HepG2 (cell line): Measurements from ENCODE around the gene MRPL10. TPM values are rescaled to one million over a fixed set of nuclear protein-coding genes. Genes with fewer than 3 reads are reported as not detected.

Source experiments
- ATAC-seq: fragments of 200-7000 bp; cut with Tn5 transposase; 3 replicates; pipeline ENCODE4 v1.9.1; 2020; ENCODE audit warnings: mild to moderate bottlenecking, moderate library complexity
- BruUV-seq: library from RNA; stranded (reverse); fragments of 400-500 nt; replicated peaks from 2 replicates; lab custom pipeline; 2021; lab: Mats Ljungman, UMichigan
- CTCF ChIA-PET: fragments of 300-600 bp; formaldehyde crosslinking; extraction: SDS; loops from one replicate; lab custom pipeline; 2021; ENCODE audit warnings: low total read pairs, inconsistent platforms, low intra/inter-chr PET ratio; lab: Yijun Ruan, JAX
- POLR2A ChIA-PET: fragments of 350-600 bp; sonication (Branson Sonifier 250); formaldehyde crosslinking; loops from one replicate; lab custom pipeline; 2020; ENCODE audit warnings: antibody characterized with exemption, inconsistent platforms; lab: Yijun Ruan, JAX
- DNase-seq: peaks from one replicate; pipeline ENCODE4 v3.0.0-alpha.2; 2015; ENCODE audit warnings: low spot score
- FAIRE-seq: peaks from 3 replicates; lab custom pipeline; 2011; peaks lifted over from hg19 to GRCh38; lab: Jason Lieb, UNC
- H2AFZ ChIP-seq: one replicate; pipeline ENCODE4 v1.6.1; 2011; ENCODE audit warnings: low read length, inconsistent platforms
- H3K27ac ChIP-seq: fragments of 300-600 bp; 3 replicates; pipeline ENCODE4 v1.8.0; 2011; ENCODE audit warnings: mixed run types, mild to moderate bottlenecking, mixed read lengths, low read length, inconsistent platforms; ENCODE audit not compliant: insufficient read depth; ENCODE audit errors: extremely low read length
- H3K27me3 ChIP-seq, 2 experiments: fragments of 200-600 bp in 1 of 2; 2 replicates in 1 of 2; 3 replicates in 1 of 2; pipeline versions ENCODE4 v1.6.0 to v1.8.0; 2011; ENCODE audit warnings: low read length in 2 of 2, mild to moderate bottlenecking in 2 of 2, moderate library complexity in 2 of 2, inconsistent platforms in 1 of 2; ENCODE audit not compliant: insufficient read depth in 2 of 2, control insufficient read depth in 1 of 2
- H3K36me3 ChIP-seq, 2 experiments: fragments of 200-600 bp in 1 of 2; replicated peaks in 1 of 2; 2 replicates in 1 of 2; 3 replicates in 1 of 2; pipeline versions ENCODE4 v1.5.1 to v1.8.0; 2011; ENCODE audit warnings: low read length in 2 of 2, inconsistent platforms in 1 of 2; ENCODE audit not compliant: insufficient read depth in 2 of 2, control insufficient read depth in 1 of 2
- H3K4me1 ChIP-seq: 2 replicates; pipeline ENCODE4 v1.5.1; 2012; ENCODE audit warnings: low read length, inconsistent platforms; ENCODE audit not compliant: insufficient read depth
- H3K4me2 ChIP-seq: 2 replicates; pipeline ENCODE4 v1.6.0; 2011; ENCODE audit warnings: low read depth, low read length, inconsistent platforms
- H3K4me3 ChIP-seq, 3 experiments: fragments of 200-600 bp in 1 of 3; sonication (generic), shearing (Covaris generic) in 1 of 3; replicated peaks in 1 of 3; 2 replicates each; pipeline ENCODE4 v1.5.1; 2011 to 2016; ENCODE audit warnings: low read length in 3 of 3, inconsistent platforms in 2 of 3, low read depth in 2 of 3, mild to moderate bottlenecking in 2 of 3, control low read depth in 1 of 3, mixed read lengths in 1 of 3; ENCODE audit not compliant: insufficient read depth in 1 of 3
- H3K79me2 ChIP-seq: one replicate; pipeline ENCODE4 v1.6.1; 2011; ENCODE audit warnings: low read length, inconsistent platforms; ENCODE audit not compliant: insufficient read depth
- H3K9ac ChIP-seq: 2 replicates; pipeline ENCODE4 v1.6.0; 2011; ENCODE audit warnings: mild to moderate bottlenecking, low read depth, low read length, inconsistent platforms; ENCODE audit not compliant: insufficient read depth
- H3K9me3 ChIP-seq: 2 replicates; pipeline ENCODE4 v1.5.1; 2012; ENCODE audit warnings: mild to moderate bottlenecking, low read length
- H4K20me1 ChIP-seq: 2 replicates; pipeline ENCODE4 v1.6.0; 2011; ENCODE audit warnings: inconsistent platforms, mild to moderate bottlenecking, low read length, moderate library complexity; ENCODE audit not compliant: insufficient read depth
- BCL6 ChIP-seq: IDR thresholded peaks from 2 replicates; pipeline ENCODE4 v1.6.1; 2016; ENCODE audit warnings: missing genetic modification reagents, missing compliant biosample characterization
- CAMTA2 ChIP-seq: sonication (generic); formaldehyde crosslinking; IDR thresholded peaks from 2 replicates; pipeline ENCODE4 v1.4.0; 2020; ENCODE audit warnings: mild to moderate bottlenecking, missing genetic modification reagents, borderline replicate concordance
- HOXA3 ChIP-seq: sonication (generic); formaldehyde crosslinking; IDR thresholded peaks from 2 replicates; pipeline ENCODE4 v1.5.0; 2020; ENCODE audit warnings: missing genetic modification reagents
- KDM2A ChIP-seq: sonication (generic); formaldehyde crosslinking; IDR thresholded peaks from 2 replicates; pipeline ENCODE4 v1.4.0; 2020; ENCODE audit warnings: low read depth, missing genetic modification reagents, borderline replicate concordance
- MTA3 ChIP-seq: sonication (generic); formaldehyde crosslinking; IDR thresholded peaks from 2 replicates; pipeline ENCODE4 v1.4.0; 2020; ENCODE audit warnings: missing genetic modification reagents
- POLR2A ChIP-seq, 2 experiments: IDR thresholded peaks; 2 replicates each; pipeline ENCODE4 v1.6.1; 2011; ENCODE audit warnings: low read depth in 2 of 2, low read length in 2 of 2, mild to moderate bottlenecking in 1 of 2, moderate library complexity in 1 of 2; ENCODE audit not compliant: insufficient read depth in 1 of 2
- PRPF4 ChIP-seq: fragments of 200-400 bp; formaldehyde crosslinking; IDR thresholded peaks from 2 replicates; pipeline ENCODE4 v1.6.1; 2016; ENCODE audit warnings: low read length, low read depth; ENCODE audit not compliant: poor library complexity, severe bottlenecking
- SOX13 ChIP-seq, 3 experiments: fragments of 450-650 bp in 1 of 3; sonication (generic) in 1 of 3; formaldehyde crosslinking in 1 of 3; IDR thresholded peaks in 2 of 3; conservative IDR thresholded peaks in 1 of 3; 2 replicates each; pipeline versions ENCODE4 v1.5.0 to v1.6.1; 2016 to 2020; ENCODE audit warnings: antibody characterized with exemption in 1 of 3, mild to moderate bottlenecking in 1 of 3, missing compliant biosample characterization in 1 of 3, missing genetic modification reagents in 1 of 3, moderate library complexity in 1 of 3
- SP1 ChIP-seq, 2 experiments: fragments of 450-650 bp in 1 of 2; sonication (generic) in 1 of 2; formaldehyde crosslinking in 1 of 2; IDR thresholded peaks; 2 replicates each; pipeline versions ENCODE4 v1.4.0 to v1.6.1; 2016 to 2020; ENCODE audit warnings: missing genetic modification reagents in 1 of 2
- SPEN ChIP-seq: sonication (generic); formaldehyde crosslinking; IDR thresholded peaks from 2 replicates; pipeline ENCODE4 v1.5.1; 2020; ENCODE audit warnings: low read depth, mild to moderate bottlenecking, missing genetic modification reagents
- ZNF17 ChIP-seq: sonication (generic); formaldehyde crosslinking; IDR thresholded peaks from 2 replicates; pipeline ENCODE4 v1.5.0; 2020; ENCODE audit warnings: mild to moderate bottlenecking, missing genetic modification reagents
- ZNF777 ChIP-seq: sonication (generic); formaldehyde crosslinking; IDR thresholded peaks from 2 replicates; pipeline ENCODE4 v1.4.0; 2020; ENCODE audit warnings: missing genetic modification reagents
- ZNF883 ChIP-seq: sonication (generic); formaldehyde crosslinking; IDR thresholded peaks from 2 replicates; pipeline ENCODE4 v1.5.1; 2020; ENCODE audit warnings: mild to moderate bottlenecking, missing genetic modification reagents; ENCODE audit errors: not compliant biosample characterization
- WGBS: methylation state at CpG from one replicate; pipeline ENCODE4 v1.1.6; 2017; ENCODE audit warnings: low lambda C conversion rate; 5-methylcytosine and 5-hydroxymethylcytosine counted together
- in situ Hi-C: cut with HindIII; loops from 2 replicates; pipeline ENCODE4 v1.10.0; 2017; ENCODE audit warnings: low pct_unique_long_range_greater_than_20kb; ENCODE audit not compliant: extremely low pct_ligation_motif_present
- intact Hi-C: fragments of 100-400 bp; cut with micrococcal nuclease; formaldehyde crosslinking; loops from one replicate; pipeline ENCODE4 v1.10.0; 2022; ENCODE audit not compliant: unreplicated experiment
- polyA plus RNA-seq, 8 experiments: library from polyadenylated mRNA; depleted of rRNA in 3 of 8; stranded (reverse) in 7 of 8; unstranded in 1 of 8; fragments of >200 nt; fragmentation: Illumina TruSeq in 4 of 8; extraction: Trizol in 4 of 8; gene quantifications; 2 replicates each; pipeline versions ENCODE4 v1.2.1 to v1.2.3, GENCODE V29; 2011 to 2016; ENCODE audit warnings: low read depth in 4 of 8, missing spikeins in 1 of 8, mixed read lengths in 1 of 8; ENCODE audit not compliant: insufficient read depth in 1 of 8
- total RNA-seq, 5 experiments: library from RNA; depleted of rRNA; stranded (reverse); fragments of >200 nt; fragmentation: Illumina TruSeq; extraction: Trizol; gene quantifications; 2 replicates each; pipeline ENCODE4 v1.2.3, GENCODE V29; 2016; ENCODE audit warnings: low read depth in 1 of 5
- TF ChIP-seq, protein P1 (sequence below): sonication (generic); formaldehyde crosslinking; IDR thresholded peaks from 2 replicates; pipeline ENCODE4 v1.4.0; 2020; ENCODE audit warnings: mild to moderate bottlenecking, low read depth, missing genetic modification reagents
- TF ChIP-seq, protein P2 (sequence below): sonication (generic); formaldehyde crosslinking; IDR thresholded peaks from 2 replicates; pipeline ENCODE4 v1.8.0; 2023; ENCODE audit warnings: mild to moderate bottlenecking, missing genetic modification reagents
- TF ChIP-seq, protein P3 (sequence below): IDR thresholded peaks from 2 replicates; pipeline ENCODE4 v1.6.1; 2016; ENCODE audit warnings: missing compliant biosample characterization, missing genetic modification reagents, borderline replicate concordance

MRPL10 gene
- total and polyA plus RNA-seq, 2 of the 13 experiments (the other 11 are each of a cell fraction or from before 2014, with no cell fraction given), result 56.7 to 149 TPM

DNA sequence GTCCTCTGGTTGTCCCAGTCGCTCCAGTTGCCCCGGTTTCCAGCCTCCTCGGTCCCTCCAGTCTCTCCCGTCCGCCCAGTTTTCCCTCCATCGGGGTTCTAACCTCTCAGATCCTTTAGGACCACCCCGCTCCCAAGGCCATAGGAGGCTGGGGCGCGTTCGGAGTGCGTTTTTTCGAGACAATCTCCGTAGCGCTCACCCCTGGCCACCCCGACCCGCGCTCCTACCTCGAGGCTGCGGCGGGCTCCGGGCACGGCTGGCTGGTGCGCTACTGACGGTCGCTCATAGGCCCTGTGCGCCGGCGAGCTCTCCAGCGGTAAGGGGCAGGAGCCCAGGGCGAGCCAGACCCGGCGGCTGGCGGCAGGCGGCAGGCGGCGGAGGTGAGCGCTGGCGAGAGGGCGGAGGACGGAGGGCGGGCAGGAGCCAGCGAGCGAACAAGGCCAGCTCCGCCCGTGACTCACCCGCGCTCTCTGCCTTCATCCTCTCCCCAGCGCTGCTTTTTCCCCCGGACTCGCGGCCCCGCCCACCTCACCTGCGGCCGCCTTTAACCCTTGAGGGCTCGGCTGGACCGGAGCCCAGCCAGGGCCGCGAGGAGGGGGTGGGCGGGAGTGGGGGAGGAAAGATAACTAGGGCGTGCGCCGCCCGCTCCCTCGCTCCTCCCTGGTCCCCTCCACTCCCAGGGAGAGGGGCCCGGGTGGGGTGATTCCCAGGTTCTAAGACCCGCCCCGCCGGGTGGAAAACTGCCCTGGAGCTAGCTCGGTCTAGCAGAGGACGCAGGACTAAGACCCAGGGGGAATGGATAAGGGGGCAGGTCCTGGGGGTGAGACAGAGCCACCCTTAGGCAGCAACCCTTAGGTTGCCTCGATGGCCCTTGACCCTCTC, 19.6 kb upstream of the MRPL10 start, which contains the start of gene SP6:
TSS of gene SP6 (minus strand) at position 472 of the 882 bp plus-strand sequence. CDS start 2,734 bp downstream, outside the sequence.
- ATAC-seq (peak; percentile 97), DNase-seq (peak; percentile 77), FAIRE-seq (peak; percentile 37)
- peak within 1 kb of the TSS; percentile 44 to 74 (median 54) for H3K4me3 ChIP-seq
- no TSS peak for BruUV-seq
- H3K9me3 ChIP-seq, result no peaks in the 10 kb centered on the region
- WGBS, result 1% methylated on average over 47 of the region's 71 CpGs
- H3K27me3 ChIP-seq, result peaks cover 19 to 72% of the 10 kb centered on the region in 2 experiments
- ChIA-PET POLR2A (interaction anchor here (0.8 to 2.8 kb wide), 8 partner anchors 10 to 120 kb away, joined by 3 to 28 read pairs (median 6); partner anchors contain the start of genes CDK5RAP3, LRRC46, MRPL10 and PNPO), CTCF (interaction anchor here (1.3 kb wide), 1 partner anchor 39 kb away, joined by 4 read pairs; no protein-coding TSS in a partner anchor)
- no peaks in the 10 kb centered on the region for H3K36me3 ChIP-seq
- H3K79me2 ChIP-seq, result no peaks in the 10 kb centered on the region
- peaks cover 12% of the 10 kb centered on the region for H3K4me1 ChIP-seq
- in situ Hi-C loops, result no loop called here
- peak within 1 kb of the TSS; percentile 91 for H3K4me2 ChIP-seq
- no peaks in the 10 kb centered on the region for H4K20me1 ChIP-seq
- H3K27ac ChIP-seq, result no peak within 1 kb of the TSS
- intact Hi-C loops, result no loop called here
- no peak within 1 kb of the TSS for H2AFZ ChIP-seq
- peak within 1 kb of the TSS; percentile 39; the same call in 1 of the 2 replicates for H3K9ac ChIP-seq
- TF ChIP-seq SP1 (IDR thresholded peaks at IDR 0.05), result no peak
- TF ChIP-seq SP1 (CRISPR knock-in tag; IDR thresholded peaks at IDR 0.05), result peak; percentile 57; the same call in 1 of the 2 replicates
- TF ChIP-seq PRPF4, result no peak
- TF ChIP-seq ZNF883 (CRISPR knock-in tag), result peak; percentile 41
- TF ChIP-seq ZNF777 (CRISPR knock-in tag), result peak; percentile 60
- TF ChIP-seq, protein P1, sequence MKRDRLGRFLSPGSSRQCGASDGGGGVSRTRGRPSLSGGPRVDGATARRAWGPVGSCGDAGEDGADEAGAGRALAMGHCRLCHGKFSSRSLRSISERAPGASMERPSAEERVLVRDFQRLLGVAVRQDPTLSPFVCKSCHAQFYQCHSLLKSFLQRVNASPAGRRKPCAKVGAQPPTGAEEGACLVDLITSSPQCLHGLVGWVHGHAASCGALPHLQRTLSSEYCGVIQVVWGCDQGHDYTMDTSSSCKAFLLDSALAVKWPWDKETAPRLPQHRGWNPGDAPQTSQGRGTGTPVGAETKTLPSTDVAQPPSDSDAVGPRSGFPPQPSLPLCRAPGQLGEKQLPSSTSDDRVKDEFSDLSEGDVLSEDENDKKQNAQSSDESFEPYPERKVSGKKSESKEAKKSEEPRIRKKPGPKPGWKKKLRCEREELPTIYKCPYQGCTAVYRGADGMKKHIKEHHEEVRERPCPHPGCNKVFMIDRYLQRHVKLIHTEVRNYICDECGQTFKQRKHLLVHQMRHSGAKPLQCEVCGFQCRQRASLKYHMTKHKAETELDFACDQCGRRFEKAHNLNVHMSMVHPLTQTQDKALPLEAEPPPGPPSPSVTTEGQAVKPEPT (CRISPR knock-in tag), result no peak
- TF ChIP-seq, protein P2, sequence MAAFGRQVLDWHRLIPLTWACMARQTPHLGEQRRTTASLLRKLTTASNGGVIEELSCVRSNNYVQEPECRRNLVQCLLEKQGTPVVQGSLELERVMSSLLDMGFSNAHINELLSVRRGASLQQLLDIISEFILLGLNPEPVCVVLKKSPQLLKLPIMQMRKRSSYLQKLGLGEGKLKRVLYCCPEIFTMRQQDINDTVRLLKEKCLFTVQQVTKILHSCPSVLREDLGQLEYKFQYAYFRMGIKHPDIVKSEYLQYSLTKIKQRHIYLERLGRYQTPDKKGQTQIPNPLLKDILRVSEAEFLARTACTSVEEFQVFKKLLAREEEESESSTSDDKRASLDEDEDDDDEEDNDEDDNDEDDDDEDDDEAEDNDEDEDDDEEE (CRISPR knock-in tag), result 0 out of 2 replicates have a peak, but pooled peaks have one; percentile 33
- TF ChIP-seq, protein P3, sequence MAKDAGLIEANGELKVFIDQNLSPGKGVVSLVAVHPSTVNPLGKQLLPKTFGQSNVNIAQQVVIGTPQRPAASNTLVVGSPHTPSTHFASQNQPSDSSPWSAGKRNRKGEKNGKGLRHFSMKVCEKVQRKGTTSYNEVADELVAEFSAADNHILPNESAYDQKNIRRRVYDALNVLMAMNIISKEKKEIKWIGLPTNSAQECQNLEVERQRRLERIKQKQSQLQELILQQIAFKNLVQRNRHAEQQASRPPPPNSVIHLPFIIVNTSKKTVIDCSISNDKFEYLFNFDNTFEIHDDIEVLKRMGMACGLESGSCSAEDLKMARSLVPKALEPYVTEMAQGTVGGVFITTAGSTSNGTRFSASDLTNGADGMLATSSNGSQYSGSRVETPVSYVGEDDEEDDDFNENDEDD (CRISPR knock-in tag), result peak; percentile 73; the same call in 1 of the 2 replicates
- peak; percentile 74 for TF ChIP-seq SPEN (CRISPR knock-in tag)
- peak; percentile 30 to 75; a peak in 3 of 4 replicates for TF ChIP-seq POLR2A (IDR thresholded peaks at IDR 0.05; ENCODE audit: insufficient read depth in 1 of 2, low read depth in 2 of 2, low read length in 2 of 2)
- TF ChIP-seq HOXA3 (CRISPR knock-in tag), result peak; percentile 70; the same call in 1 of the 2 replicates
- no peak for TF ChIP-seq MTA3 (CRISPR knock-in tag)
- TF ChIP-seq KDM2A (CRISPR knock-in tag), result peak; percentile 64; the same call in 1 of the 2 replicates
- TF ChIP-seq CAMTA2 (CRISPR knock-in tag), result no peak
- TF ChIP-seq ZNF17, result no peak
- TF ChIP-seq SOX13 (IDR thresholded peaks at IDR 0.05), result 0 out of 2 replicates have a peak, but pooled peaks have one; percentile 31
- peak in 1 of 2 experiments; percentile 38; a peak in 1 of 4 replicates for TF ChIP-seq SOX13 (CRISPR knock-in tag; conservative IDR thresholded peaks at IDR 0.05 in 1 of 2, IDR thresholded peaks at IDR 0.05 in 1 of 2)
- TF ChIP-seq BCL6 (CRISPR knock-in tag), result peak; percentile 34; the same call in 1 of the 2 replicates
